ENCODE results near the gene LITAF. TPM values are rescaled to one million over a fixed set of nuclear protein-coding genes. Genes with fewer than 3 reads are reported as not detected.
"Not testable (repeated sequence)": the region's sequence is repeated elsewhere in the genome, so short reads cannot be mapped to it uniquely, and the experiment has no call there.

LITAF gene
- total RNA-seq, 1 donor from 2014 or later, result 191 TPM

DNA sequence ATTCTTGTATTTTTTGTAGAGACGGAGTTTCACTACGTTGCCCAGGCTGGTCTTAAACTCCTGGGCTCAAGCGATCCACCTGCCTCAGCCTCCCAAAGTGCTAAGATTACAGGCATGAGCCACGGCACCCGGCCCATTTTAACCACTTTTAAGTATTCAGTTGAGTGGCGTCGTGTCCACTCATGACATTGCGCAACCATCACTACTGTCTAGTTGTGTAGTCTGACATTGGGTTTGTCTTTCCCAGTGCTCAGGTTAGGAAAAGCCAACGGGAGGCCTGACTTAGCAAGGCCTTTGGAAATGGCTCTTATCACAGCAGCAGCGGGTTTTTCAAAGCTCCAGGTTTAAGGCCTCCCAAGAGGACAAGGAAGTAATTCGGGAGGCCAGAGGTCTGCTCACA lies 58.7 kb downstream of the LITAF start:
- DNase-seq (ENCODE audit: low spot score), result no peak

DNA sequence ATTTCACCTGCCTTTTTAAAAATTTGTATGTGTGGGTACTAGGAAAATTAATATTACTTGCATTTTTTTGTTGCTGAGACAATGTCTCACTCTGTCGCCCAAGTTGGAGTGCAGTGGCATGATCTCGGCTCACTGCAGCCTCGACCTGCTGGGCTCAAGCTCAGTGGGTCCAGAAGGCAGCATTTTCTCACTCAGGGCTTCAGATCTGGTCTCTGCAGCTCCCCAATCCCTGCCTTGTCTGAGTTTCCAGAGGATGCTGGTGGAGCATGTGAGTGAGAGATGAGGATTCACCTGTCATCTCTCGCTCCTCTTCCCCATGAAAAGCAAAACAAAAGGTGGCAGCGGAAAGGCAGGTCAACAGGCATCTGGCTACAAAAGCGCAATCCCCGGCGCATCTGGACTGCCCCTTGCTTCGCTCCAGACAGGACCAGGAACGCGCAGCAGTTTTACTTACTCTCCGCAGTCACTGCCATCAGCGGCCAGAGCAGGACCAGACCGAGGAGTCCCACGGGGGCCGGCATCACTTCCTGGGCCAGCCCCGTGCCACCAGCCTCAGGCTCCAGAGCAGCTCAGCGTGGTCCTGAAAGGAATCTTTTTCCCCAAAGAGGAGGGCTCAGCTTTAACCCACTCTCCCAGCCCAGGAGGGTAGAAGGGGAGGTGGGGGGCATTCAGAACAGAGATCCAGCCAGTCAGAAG lies 59.9 kb downstream of the LITAF start:
- no peak for DNase-seq (ENCODE audit: low spot score)

GRCh38 chr16:11524098-11524760 lies 62.5 kb downstream of the LITAF start:
- no peak for DNase-seq (ENCODE audit: low spot score)

DNA sequence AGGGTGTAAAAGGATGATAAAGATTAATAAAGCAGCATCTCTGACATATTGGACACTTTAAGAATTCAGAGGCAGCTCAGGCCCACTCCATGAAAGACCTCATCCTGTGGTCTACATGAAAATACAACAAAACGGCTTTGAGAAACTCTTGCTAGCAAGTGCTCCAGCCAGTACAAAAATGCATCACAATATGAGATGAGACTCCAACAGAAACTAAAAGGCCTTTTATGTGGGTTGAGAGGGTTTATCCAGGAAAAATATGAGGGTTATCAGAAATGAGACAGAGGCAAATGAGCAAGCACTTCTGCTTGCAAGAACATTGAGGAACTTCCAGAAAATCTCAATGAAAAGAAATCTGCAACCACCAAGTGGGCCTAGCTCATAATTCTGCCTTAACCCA lies 65.7 kb downstream of the LITAF start:
- DNase-seq (ENCODE audit: low spot score), result no peak

- DNase-seq (ENCODE audit: low spot score), result no peak
Observed at GRCh38 chr16:11520442-11520841, 66.3 kb downstream of the LITAF start.

DNA sequence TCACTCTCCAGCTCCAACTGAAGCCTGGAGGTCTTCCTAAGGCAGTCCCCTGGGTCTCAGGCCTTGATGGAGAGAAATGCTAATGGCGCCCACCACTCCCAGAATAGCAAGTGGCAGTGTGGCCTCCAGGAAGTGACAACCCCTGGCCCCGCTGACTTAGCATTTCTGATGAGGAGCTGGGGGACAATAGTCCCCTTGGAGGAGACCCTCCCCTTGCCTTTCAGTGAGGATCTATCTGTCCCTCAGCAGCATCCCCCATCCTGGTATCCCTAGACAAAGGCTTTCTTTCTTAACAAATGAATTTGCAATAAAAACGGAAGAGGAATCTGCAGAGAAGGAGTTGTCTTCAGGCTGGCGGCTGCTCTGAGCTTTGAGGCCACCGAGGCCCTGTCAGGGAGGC lies 68.8 kb downstream of the LITAF start:
- no peak for DNase-seq (ENCODE audit: low spot score)

DNA sequence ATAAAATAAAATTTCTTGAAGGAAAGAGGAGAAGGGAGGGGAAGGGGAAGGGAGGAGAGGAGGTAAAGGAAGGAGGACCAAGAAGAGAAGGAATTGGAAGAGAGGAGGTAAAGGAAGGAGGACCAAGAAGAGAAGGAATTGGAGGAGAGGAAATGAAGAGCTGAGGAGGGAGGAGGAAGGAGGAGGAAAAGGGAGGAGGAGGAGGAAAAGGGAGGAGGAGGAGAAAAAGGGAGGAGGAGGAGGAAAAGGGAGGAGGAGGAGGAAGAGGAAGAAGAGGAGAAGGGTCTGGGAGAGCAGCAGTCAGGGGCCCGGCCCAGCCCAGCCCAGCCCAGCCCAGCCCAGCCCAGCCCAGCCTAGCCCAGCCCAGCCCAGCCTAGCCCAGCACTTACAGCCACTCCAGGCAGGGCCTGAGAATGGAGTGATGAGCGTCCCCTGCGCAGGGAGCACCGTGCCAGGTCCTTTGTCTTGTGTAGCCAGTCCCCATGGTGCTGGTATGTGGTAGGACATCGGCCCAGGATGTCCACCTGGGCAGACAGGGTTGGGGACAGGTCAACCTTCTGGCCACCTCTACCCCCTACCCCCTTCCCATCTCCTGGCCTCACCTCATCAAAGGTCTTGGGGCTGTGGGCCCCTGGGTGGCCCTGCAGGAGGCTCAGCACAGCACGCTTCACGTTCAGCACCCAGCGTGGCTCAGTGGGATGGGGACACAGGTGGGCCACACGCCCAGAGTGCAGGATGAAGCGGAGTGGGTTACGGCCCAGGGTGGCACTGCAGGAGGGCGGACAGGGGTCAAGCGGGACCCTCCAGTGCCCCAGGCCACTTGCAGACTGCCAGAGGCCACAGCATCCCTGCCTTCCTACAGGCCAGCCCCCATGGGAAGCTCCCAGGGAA lies 70.9 kb downstream of the LITAF start:
- no peak for DNase-seq (ENCODE audit: low spot score)

DNA sequence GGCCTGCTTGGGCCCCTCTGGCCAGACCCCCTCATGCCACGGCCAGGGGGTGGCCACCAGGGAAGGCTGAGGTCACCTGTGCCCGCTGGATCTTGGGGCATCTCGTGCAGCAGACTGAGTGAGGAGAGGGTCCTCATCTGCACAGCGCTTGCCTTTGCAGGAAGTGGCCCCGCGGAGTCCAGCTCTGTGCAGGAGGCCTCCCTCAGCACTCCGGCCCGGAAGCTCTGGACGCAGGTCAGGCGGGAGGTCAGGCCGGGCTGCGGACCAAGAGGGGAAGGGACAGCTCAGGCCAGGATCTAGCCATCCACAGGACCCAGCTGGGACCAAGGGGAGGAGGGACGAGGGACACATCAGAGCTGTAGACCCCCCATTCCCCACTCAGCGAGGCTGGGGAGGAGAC lies 72.4 kb downstream of the LITAF start:
- no peak for DNase-seq (ENCODE audit: low spot score)

- not testable (repeated sequence) for DNase-seq (ENCODE audit: low spot score)
Observed at GRCh38 chr16:11513366-11513765, 73.4 kb downstream of the LITAF start.

- DNase-seq (ENCODE audit: low spot score), result no peak
Observed at GRCh38 chr16:11511801-11512200, 74.9 kb downstream of the LITAF start.

DNA sequence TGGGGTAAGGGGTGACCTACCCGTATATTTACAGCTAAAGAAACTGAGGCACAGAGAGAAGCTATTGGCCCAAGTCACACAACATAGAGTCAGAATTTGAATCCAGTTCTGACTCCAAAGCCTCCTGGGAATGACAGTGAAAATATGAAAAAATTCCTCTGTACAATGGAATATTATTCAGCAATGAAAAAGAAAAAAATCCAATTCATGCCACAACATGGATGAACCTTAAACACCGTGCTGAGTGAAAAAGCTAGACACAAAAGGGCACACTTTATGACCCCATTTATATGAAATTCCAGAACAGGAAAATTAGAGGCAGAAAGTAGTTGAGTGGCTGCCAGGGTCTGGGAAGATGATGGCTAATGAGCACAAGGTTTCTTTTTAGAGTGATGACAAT lies 75.4 kb downstream of the LITAF start:
- DNase-seq (ENCODE audit: low spot score), result no peak

- no peak for DNase-seq (ENCODE audit: low spot score)
Observed at GRCh38 chr16:11510178-11510973, 76.3 kb downstream of the LITAF start.

DNA sequence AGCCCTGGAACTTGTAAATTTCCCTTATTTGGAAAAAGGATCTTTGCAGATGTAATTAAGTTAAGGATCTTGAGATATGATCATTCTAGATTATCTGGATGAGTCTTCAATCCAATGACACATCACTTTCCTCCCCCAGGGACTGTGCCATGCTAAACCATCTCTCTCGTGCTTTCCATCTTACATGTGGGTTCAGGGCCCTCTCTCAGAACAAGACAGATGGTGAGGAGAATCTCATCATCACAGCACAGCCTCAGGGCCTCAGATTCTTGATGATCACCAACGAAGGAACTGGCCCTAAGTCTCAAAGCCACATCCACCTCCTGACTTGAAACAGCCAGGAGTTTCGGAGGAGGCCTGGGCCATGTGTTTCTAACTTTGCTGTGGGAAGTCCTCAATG lies 78.7 kb downstream of the LITAF start:
- DNase-seq (ENCODE audit: low spot score), result no peak

DNA sequence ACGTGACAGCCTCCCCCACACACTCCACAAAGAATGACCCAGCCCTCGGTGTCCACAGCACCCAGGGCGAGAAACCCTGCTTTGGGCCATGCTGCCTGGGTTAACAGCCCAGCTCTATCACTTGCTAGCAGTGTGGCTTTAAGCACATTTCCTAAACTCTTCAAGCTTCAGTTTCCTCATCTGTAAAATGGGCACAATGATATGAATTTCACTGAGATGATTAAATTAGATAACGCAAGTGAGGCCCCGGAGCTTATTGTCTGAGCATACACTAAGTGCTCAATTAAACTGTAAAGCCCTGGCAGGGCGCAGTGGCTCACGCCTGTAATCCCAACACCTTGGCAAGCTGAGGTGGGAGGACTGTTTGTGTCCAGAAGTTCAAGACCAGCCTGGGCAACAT lies 79.4 kb downstream of the LITAF start:
- DNase-seq (ENCODE audit: low spot score), result no peak

- DNase-seq (ENCODE audit: low spot score), result no peak
Observed at GRCh38 chr16:11506741-11507305, 79.9 kb downstream of the LITAF start.

- not testable (repeated sequence) for DNase-seq (ENCODE audit: low spot score)
Observed at GRCh38 chr16:11504261-11504660, 82.5 kb downstream of the LITAF start.

DNA sequence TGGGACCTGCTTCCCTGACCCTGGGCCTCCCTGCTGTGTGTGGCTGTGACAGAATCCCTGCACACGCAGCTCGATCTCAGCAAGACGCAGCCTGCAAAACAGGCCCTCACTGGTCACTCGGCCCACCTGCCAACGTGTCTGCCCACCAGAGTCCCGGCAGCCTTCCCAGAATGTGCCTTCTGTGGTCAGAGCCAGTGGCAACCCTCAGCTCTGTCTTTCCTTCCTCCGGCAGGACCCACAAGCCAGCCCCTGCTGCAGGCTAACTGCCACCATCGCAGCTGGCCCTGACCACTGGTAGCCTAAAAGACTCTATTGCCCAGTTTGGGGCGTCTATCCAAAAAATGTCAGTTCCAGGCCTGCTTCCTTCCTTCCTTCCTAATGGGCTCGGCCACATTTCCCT lies 83.2 kb downstream of the LITAF start:
- DNase-seq (ENCODE audit: low spot score), result no peak

DNA sequence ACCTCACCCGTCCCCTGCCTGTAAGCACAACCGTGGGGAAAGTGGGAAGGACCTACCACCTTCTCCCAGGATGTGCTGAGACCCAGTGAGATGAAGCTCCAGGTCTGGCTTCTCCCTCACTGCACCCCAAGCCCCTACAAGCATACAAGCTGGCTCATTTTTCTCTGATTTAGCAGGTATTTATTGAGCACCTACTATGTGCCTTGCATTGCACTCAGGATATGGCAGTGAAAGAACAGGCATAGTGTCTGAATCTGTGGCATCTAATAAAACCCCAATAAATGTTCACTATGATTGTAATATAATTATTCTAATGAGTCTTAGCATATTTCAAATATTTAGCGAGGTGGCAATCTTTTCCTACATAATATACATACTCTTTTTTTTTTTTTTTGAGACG lies 84.5 kb downstream of the LITAF start:
- no peak for DNase-seq (ENCODE audit: low spot score)

DNA sequence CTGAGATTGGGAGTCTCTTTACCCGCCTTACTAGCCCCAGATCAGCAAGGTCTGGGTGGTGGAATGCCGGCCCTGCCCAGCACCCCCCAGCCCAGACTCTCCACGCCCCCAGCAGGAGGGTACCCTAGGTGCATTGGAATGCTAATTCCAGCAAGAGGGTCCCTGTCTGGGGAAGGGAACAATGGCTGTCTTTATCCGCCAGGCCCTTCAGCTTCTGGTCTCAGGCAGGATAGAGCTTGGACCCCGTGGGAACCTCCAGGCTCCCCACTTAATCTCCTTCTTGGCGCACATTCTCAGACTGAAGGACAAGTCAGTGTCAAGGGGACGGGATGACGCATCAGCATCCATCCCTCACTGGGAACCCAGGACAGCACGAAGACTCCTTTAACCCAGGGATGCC lies 85.1 kb downstream of the LITAF start:
- no peak for DNase-seq (ENCODE audit: low spot score)

DNA sequence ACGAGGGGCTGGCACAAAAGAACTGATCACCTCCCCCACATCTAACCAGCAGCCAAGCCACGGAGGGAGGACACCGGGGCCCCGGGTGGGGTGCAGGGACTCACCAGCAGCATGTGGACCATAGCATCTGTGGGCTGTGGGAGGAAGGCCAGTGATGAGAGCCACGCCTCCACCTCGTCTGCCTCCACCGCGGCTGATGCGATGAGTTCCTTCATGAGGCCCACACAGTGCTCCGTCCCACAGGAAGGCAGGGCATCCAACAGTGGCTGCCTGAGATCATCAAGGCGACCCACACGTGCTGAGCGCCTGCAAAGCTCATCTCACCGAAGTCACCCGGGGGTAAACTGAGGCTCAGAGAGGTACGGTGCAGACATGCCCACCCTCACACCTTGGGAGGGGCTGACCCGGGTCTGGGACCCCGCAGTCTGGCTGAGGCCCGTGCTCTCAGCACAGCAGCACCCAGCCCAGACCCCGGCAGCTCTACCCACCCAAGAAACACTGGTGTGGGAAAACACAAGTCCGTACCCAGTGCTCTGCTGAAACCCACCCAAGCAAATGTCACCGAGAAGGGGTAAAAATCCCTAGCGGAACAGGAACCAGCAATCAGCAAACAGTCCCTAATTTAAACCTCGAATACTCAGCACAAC lies 85.9 kb downstream of the LITAF start:
- no peak for DNase-seq (ENCODE audit: low spot score)

Measured in mesenteric fat pad (tissue), 1 donor.